Breast epithelium (tissue), 3 donors: ENCODE measurements around the gene ABCA1.

Experiments
- CTCF ChIP-seq, 3 donors: fragments of 450-650 bp; IDR thresholded peaks; one replicate each; pipeline ENCODE4 v1.5.1; 2016 to 2017; ENCODE audit warnings: antibody characterized with exemption in 3 of 3, mild to moderate bottlenecking in 3 of 3, moderate library complexity in 3 of 3
- POLR2A ChIP-seq: fragments of 450-650 bp; IDR thresholded peaks from one replicate; pipeline ENCODE4 v1.6.1; 2016; ENCODE audit warnings: antibody characterized with exemption, mild to moderate bottlenecking, moderate library complexity
- POLR2AphosphoS5 ChIP-seq, 3 donors: sonication (generic); formaldehyde crosslinking; IDR thresholded peaks; one replicate each; pipeline ENCODE4 v1.6.1; 2017; ENCODE audit warnings: antibody characterized with exemption in 3 of 3

- TF ChIP-seq CTCF (IDR thresholded peaks at IDR 0.05) (no peak), POLR2A (no peak), POLR2AphosphoS5 (IDR thresholded peaks at IDR 0.05) (no peak)
Measured at GRCh38 chr9:104838958-104839357, 89.0 kb downstream of the ABCA1 start.
